ENCODE measurements around the gene WSCD2. TPM values are rescaled to one million over a fixed set of nuclear protein-coding genes. Genes with fewer than 3 reads are reported as not detected.

Gene WSCD2
- total and polyA plus RNA-seq, 3 donors from 2014 or later, result 0.50 to 1.7 (median 0.94) TPM

DNA sequence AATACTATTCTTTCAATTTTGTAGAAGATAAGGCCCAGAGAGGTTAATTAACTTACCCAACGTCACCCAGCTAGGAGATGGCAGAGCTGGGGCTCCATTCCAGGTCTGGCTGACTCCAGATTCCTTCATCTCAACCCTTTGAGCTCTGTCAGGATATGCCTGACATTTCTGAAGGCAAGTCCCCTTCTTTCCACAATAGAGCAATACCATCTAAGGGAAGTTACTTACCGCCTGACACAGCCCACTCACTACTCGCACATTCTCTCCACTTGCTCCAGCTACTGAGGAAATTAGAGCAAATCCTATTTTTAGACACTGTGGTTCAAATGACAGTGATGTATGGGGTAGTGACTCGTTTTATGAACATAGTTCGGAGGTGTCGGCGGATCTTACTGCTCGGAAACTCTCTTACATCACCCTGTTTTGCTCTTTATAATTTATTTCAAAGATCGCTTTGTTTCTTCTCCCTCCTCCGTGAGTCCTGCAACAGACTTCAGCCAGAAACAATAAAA lies 2.0 kb upstream of the WSCD2 start:
- TF ChIP-seq, protein P1, sequence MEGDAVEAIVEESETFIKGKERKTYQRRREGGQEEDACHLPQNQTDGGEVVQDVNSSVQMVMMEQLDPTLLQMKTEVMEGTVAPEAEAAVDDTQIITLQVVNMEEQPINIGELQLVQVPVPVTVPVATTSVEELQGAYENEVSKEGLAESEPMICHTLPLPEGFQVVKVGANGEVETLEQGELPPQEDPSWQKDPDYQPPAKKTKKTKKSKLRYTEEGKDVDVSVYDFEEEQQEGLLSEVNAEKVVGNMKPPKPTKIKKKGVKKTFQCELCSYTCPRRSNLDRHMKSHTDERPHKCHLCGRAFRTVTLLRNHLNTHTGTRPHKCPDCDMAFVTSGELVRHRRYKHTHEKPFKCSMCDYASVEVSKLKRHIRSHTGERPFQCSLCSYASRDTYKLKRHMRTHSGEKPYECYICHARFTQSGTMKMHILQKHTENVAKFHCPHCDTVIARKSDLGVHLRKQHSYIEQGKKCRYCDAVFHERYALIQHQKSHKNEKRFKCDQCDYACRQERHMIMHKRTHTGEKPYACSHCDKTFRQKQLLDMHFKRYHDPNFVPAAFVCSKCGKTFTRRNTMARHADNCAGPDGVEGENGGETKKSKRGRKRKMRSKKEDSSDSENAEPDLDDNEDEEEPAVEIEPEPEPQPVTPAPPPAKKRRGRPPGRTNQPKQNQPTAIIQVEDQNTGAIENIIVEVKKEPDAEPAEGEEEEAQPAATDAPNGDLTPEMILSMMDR (IDR thresholded peaks at IDR 0.05), result no peak
- no peak for TF ChIP-seq POLR2A (IDR thresholded peaks at IDR 0.05)
- WGBS, 2 donors, result 55 to 61% methylated on average over 10 of the region's 10 CpGs
- no peaks in the 10 kb centered on the region for H3K36me3 ChIP-seq (ENCODE audit: low read depth, missing control alignments)
- no peak for DNase-seq
- H3K4me3 ChIP-seq, result no peak overlapping the region
- intact Hi-C loops (cut with DNase I; ENCODE audit: low total_unique reads), result no loop called here
- H3K9me3 ChIP-seq, result no peaks in the 10 kb centered on the region
- no peak overlapping the region for H3K27ac ChIP-seq
- peaks cover 7% of the 10 kb centered on the region for H3K4me1 ChIP-seq
- H3K27me3 ChIP-seq, result no peaks in the 10 kb centered on the region

DNA sequence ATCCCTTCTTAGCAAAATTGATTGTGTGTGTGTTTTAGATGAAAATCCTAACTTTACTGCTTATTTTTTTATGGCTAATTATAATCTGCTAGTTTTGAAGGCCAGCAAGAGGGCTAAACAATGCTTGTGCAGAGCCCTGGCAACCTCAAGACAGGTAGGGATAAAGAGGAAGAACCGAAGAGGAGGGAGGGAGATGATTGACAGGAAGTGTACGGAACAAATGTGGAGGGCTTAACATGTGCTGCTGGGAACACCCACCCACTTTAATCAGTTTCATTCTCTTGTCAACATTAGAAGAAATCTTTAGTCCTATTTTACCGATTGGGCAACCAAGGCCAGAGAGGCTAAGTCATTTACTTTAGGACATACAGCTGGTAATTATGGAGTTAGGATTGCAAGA lies 1.4 kb upstream of the WSCD2 start:
- WGBS, 2 donors, result 50 to 51% methylated on average over 3 of the region's 3 CpGs
- intact Hi-C loops (cut with DNase I; ENCODE audit: low total_unique reads), result no loop called here
- TF ChIP-seq POLR2A (IDR thresholded peaks at IDR 0.05), result no peak
- TF ChIP-seq, protein P1 (IDR thresholded peaks at IDR 0.05), result no peak
- no peak for DNase-seq
- H3K4me3 ChIP-seq, result no peak overlapping the region
- no peak overlapping the region for H3K27ac ChIP-seq
- H3K9me3 ChIP-seq, result no peaks in the 10 kb centered on the region
- H3K4me1 ChIP-seq, result peaks cover 7% of the 10 kb centered on the region
- no peaks in the 10 kb centered on the region for H3K36me3 ChIP-seq (ENCODE audit: low read depth, missing control alignments)
- no peaks in the 10 kb centered on the region for H3K27me3 ChIP-seq

DNA sequence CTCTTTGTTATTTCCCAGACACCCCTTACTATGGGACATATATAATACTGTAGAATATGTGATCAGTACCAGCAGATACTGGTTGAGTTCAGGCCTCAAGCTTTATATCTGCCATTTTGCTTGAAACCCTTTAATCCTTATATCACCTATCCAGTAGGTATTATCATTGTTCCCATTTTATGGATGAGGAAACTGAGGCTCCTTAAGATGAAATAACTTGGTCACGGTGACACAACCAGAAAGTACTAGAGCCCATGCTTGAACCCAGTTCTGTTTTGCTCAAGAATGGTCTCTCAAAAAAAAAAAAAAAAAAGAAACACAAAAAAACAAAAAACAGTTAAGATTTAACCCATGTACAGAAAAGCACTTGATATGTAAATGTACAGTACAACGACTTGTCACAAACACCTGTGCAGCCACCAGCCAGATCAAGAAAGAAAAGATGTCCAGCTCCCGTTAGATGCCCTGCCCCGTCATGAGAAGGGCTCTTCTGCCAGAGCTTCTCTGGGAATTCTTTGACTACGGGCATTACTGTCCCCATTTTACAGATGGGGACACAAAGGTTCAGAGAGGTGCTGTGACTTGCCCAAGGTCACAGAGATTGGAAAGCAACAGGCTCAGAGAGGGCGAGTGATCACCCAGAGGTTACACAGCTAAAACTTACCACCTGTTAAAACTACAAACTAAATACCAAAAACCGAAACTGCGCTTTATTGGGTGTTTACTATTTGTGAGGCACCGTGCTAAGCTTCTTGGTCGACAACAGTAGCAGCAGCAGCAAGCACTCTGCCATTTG lies 669 bp upstream of the WSCD2 start:
- Histone ChIP-seq H3K9me3 (no peaks in the 10 kb centered on the region), H3K4me3 (peak overlapping the region; percentile 54 to 57), H3K27ac (no peak overlapping the region), H3K36me3 (ENCODE audit: low read depth, missing control alignments) (no peaks in the 10 kb centered on the region), H3K27me3 (no peaks in the 10 kb centered on the region), H3K4me1 (peaks cover 7% of the 10 kb centered on the region)
- 51 to 65% methylated on average over 10 of the region's 10 CpGs for WGBS, 2 donors
- DNase-seq, result no peak
- intact Hi-C loops (cut with DNase I; ENCODE audit: low total_unique reads), result no loop called here
- TF ChIP-seq, protein P1 (IDR thresholded peaks at IDR 0.05), result no peak
- no peak for TF ChIP-seq POLR2A (IDR thresholded peaks at IDR 0.05)

DNA sequence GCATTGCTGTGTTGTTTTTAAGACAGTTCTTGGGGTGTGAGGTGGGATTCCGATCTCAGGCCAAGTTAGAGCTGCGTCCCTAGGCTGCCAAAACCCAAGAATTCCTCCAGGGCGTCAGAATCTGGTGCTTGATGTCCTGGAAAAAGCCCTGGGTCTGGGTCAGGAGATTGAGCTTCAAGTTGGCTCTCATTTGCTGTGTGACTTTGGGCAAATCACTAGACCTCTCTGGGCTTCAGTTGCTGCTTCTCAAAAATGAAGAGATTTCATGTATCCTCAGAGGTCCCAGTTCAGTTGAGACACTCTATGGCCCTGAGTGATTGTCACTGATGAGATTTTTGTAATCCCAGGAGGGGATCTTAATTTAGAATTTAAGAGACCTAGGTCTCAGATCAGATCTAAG lies 1.9 kb downstream of the WSCD2 start:
- TF ChIP-seq, protein P1 (IDR thresholded peaks at IDR 0.05), result no peak
- no peak for TF ChIP-seq POLR2A (IDR thresholded peaks at IDR 0.05)
- H3K27ac ChIP-seq, result no peak overlapping the region
- H3K4me3 ChIP-seq, result no peak overlapping the region
- no peaks in the 10 kb centered on the region for H3K27me3 ChIP-seq
- H3K4me1 ChIP-seq, result peaks cover 7% of the 10 kb centered on the region
- H3K36me3 ChIP-seq (ENCODE audit: low read depth, missing control alignments), result no peaks in the 10 kb centered on the region
- intact Hi-C loops (cut with DNase I; ENCODE audit: low total_unique reads), result no loop called here
- no peak for DNase-seq
- no peaks in the 10 kb centered on the region for H3K9me3 ChIP-seq
- WGBS, 2 donors, result 79% methylated on average over 3 of the region's 3 CpGs; no CpG with 5 or more reads in 1 of the 2 donors
